ENCODE results near the gene PSMC3. TPM values are rescaled to one million over a fixed set of nuclear protein-coding genes. Genes with fewer than 3 reads are reported as not detected.

Gene PSMC3
- total RNA-seq, 3 donors from 2014 or later, result 98.5 to 168 (median 144) TPM

- DNase-seq (ENCODE audit: low spot score in 2 of 2), result no peak
- Histone ChIP-seq H3K27ac (peak overlapping the region; percentile 88 to 90), H3K36me3 (peaks cover 5% of the 10 kb centered on the region), H3K4me3 (no peak overlapping the region), H3K4me1 (peaks cover 8 to 19% of the 10 kb centered on the region in 2 donors), H3K9me3 (no peaks in the 10 kb centered on the region), H3K27me3 (no peaks in the 10 kb centered on the region)
- TF ChIP-seq CTCF (IDR thresholded peaks at IDR 0.05) (no peak), POLR2A (IDR thresholded peaks at IDR 0.05) (no peak), POLR2AphosphoS5 (IDR thresholded peaks at IDR 0.05) (no peak)
- intact Hi-C loops (cut with DNase I; ENCODE audit: low total_unique reads), result no loop called here
Observed at GRCh38 chr11:47414685-47415070, 11.6 kb downstream of the PSMC3 start.

- H3K4me3 ChIP-seq, result peak overlapping the region in 1 of 3 donors; percentile 8
- peak overlapping the region; percentile 29 to 90 for H3K27ac ChIP-seq
- peaks cover 14 to 25% of the 10 kb centered on the region in 2 donors for H3K4me1 ChIP-seq
- no peaks in the 10 kb centered on the region for H3K27me3 ChIP-seq
- peaks cover 3% of the 10 kb centered on the region for H3K36me3 ChIP-seq
- no peaks in the 10 kb centered on the region for H3K9me3 ChIP-seq
- intact Hi-C loops (cut with DNase I; ENCODE audit: low total_unique reads), result no loop called here
- no peak for DNase-seq (ENCODE audit: low spot score in 2 of 2)
- TF ChIP-seq CTCF (IDR thresholded peaks at IDR 0.05) (no peak), POLR2A (IDR thresholded peaks at IDR 0.05) (no peak), POLR2AphosphoS5 (IDR thresholded peaks at IDR 0.05) (no peak)
Observed at GRCh38 chr11:47413908-47414684, 12.1 kb downstream of the PSMC3 start.

- H3K36me3 ChIP-seq, result no peaks in the 10 kb centered on the region
- no peaks in the 10 kb centered on the region for H3K27me3 ChIP-seq
- H3K4me3 ChIP-seq, result no peak overlapping the region
- H3K4me1 ChIP-seq, result peaks cover 15 to 27% of the 10 kb centered on the region in 2 donors
- peak overlapping the region; percentile 29 to 90 for H3K27ac ChIP-seq
- DNase-seq (ENCODE audit: low spot score in 2 of 2), result no peak
- H3K9me3 ChIP-seq, result no peaks in the 10 kb centered on the region
- TF ChIP-seq POLR2A (IDR thresholded peaks at IDR 0.05), result no peak
- intact Hi-C loops (cut with DNase I; ENCODE audit: low total_unique reads), result no loop called here
Observed at GRCh38 chr11:47413351-47413750, 12.9 kb downstream of the PSMC3 start.

GRCh38 chr11:47411884-47412746, 14.1 kb downstream of the PSMC3 start:
- Histone ChIP-seq H3K4me1 (peaks cover 19 to 32% of the 10 kb centered on the region in 2 donors), H3K9me3 (no peaks in the 10 kb centered on the region), H3K36me3 (no peaks in the 10 kb centered on the region), H3K27ac (peak overlapping the region in 1 of 2 donors; percentile 38), H3K4me3 (no peak overlapping the region), H3K27me3 (no peaks in the 10 kb centered on the region)
- TF ChIP-seq POLR2A (IDR thresholded peaks at IDR 0.05), result no peak
- TF ChIP-seq CTCF (IDR thresholded peaks at IDR 0.05), result peak in 2 of 3 donors; percentile 27 to 30
- no peak for TF ChIP-seq POLR2AphosphoS5 (IDR thresholded peaks at IDR 0.05)
- intact Hi-C loops (cut with DNase I; ENCODE audit: low total_unique reads), result no loop called here
- no peak for DNase-seq (ENCODE audit: low spot score in 2 of 2)

GRCh38 chr11:47410370-47411264, 15.6 kb downstream of the PSMC3 start:
- no peak for TF ChIP-seq POLR2A (IDR thresholded peaks at IDR 0.05)
- TF ChIP-seq POLR2AphosphoS5 (IDR thresholded peaks at IDR 0.05), result no peak
- no peak for TF ChIP-seq CTCF (IDR thresholded peaks at IDR 0.05)
- DNase-seq (ENCODE audit: low spot score in 2 of 2), result no peak
- H3K27ac ChIP-seq, result peak overlapping the region; percentile 96 to 97
- peak overlapping the region in 2 of 3 donors; percentile 75 to 91 for H3K4me3 ChIP-seq
- intact Hi-C loops (cut with DNase I; ENCODE audit: low total_unique reads), result no loop called here
- H3K4me1 ChIP-seq, result peaks cover 18 to 27% of the 10 kb centered on the region in 2 donors
- H3K9me3 ChIP-seq, result no peaks in the 10 kb centered on the region
- no peaks in the 10 kb centered on the region for H3K36me3 ChIP-seq
- H3K27me3 ChIP-seq, result no peaks in the 10 kb centered on the region

Measured in breast epithelium (tissue), 4 donors.